Upper lobe of right lung (tissue), 1 donor: ENCODE results near the gene MDH1B. TPM values are rescaled to one million over a fixed set of nuclear protein-coding genes. Genes with fewer than 3 reads are reported as not detected.
A peak's percentile ranks its signal among the peaks of the same experiment; 100 is the strongest.

Experiments
- ATAC-seq: fragments of 200-7000 bp; cut with Tn5 transposase; one replicate; pipeline ENCODE4 v1.9.1; 2020; ENCODE audit warnings: mild to moderate bottlenecking, moderate library complexity
- DNase-seq: peaks from one replicate; pipeline ENCODE4 v3.0.0-alpha.2; 2020
- H3K27ac ChIP-seq: fragments of 200-600 bp; one replicate; pipeline ENCODE4 v1.8.0; 2022
- H3K27me3 ChIP-seq: fragments of 200-600 bp; one replicate; pipeline ENCODE4 v1.8.0; 2022; ENCODE audit warnings: mild to moderate bottlenecking
- H3K36me3 ChIP-seq: fragments of 200-600 bp; one replicate; pipeline ENCODE4 v1.8.0; 2022
- H3K4me1 ChIP-seq: fragments of 200-600 bp; one replicate; pipeline ENCODE4 v1.8.0; 2022
- H3K4me3 ChIP-seq: fragments of 200-600 bp; one replicate; pipeline ENCODE4 v1.8.0; 2022; ENCODE audit warnings: mild to moderate bottlenecking
- H3K9me3 ChIP-seq: fragments of 200-600 bp; one replicate; pipeline ENCODE4 v1.8.0; 2022
- intact Hi-C: fragments of 100-400 bp; cut with DNase I; formaldehyde crosslinking; loops from one replicate; pipeline ENCODE4 v1.11.0; 2022
- total RNA-seq: library from RNA; stranded (reverse); fragmentation: NEBNext Ultra II Directional; extraction: Animal tissue kit (Norgen Biotek cat#: 25700); gene quantifications from one replicate; pipeline ENCODE4 v1.2.1, GENCODE V29; 2021
- TF ChIP-seq, protein P1 (sequence below): fragments of 200-600 bp; IDR thresholded peaks from one replicate; pipeline ENCODE4 v1.8.0; 2022; ENCODE audit warnings: antibody characterized with exemption
- donor health status: DM: no; HTN: yes; CAD: no; lungs with severe emphysema.

MDH1B gene
- total RNA-seq, 1 donor from 2014 or later, result 0.26 TPM

DNA sequence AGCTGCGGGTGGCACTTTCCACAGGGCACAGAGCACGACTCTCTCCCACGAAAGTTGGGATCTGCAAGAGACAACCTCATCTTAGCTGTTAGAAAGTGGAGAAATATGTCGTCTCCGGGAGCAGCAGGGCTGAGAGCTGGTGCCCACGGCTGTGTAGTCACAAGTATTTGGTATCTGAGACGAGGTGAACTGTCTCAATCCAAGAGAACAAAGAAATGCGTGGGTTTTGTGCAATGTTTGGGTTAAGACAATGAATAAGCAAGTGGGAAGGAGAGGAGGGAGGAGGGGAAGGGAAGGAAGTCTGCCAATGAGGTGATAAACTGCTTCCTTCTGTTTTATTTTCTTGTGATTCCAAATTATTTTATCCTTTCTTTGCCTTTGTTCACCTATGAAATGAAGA lies 65.0 kb downstream of the MDH1B start:
- no peak for DNase-seq
- Histone ChIP-seq H3K36me3 (no peaks in the 10 kb centered on the region), H3K9me3 (no peaks in the 10 kb centered on the region), H3K27me3 (no peaks in the 10 kb centered on the region), H3K4me3 (no peak overlapping the region), H3K4me1 (no peaks in the 10 kb centered on the region), H3K27ac (no peak overlapping the region)
- ATAC-seq, result no peak
- TF ChIP-seq, protein P1, sequence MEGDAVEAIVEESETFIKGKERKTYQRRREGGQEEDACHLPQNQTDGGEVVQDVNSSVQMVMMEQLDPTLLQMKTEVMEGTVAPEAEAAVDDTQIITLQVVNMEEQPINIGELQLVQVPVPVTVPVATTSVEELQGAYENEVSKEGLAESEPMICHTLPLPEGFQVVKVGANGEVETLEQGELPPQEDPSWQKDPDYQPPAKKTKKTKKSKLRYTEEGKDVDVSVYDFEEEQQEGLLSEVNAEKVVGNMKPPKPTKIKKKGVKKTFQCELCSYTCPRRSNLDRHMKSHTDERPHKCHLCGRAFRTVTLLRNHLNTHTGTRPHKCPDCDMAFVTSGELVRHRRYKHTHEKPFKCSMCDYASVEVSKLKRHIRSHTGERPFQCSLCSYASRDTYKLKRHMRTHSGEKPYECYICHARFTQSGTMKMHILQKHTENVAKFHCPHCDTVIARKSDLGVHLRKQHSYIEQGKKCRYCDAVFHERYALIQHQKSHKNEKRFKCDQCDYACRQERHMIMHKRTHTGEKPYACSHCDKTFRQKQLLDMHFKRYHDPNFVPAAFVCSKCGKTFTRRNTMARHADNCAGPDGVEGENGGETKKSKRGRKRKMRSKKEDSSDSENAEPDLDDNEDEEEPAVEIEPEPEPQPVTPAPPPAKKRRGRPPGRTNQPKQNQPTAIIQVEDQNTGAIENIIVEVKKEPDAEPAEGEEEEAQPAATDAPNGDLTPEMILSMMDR, result no peak
- intact Hi-C loops, result no loop called here

DNA sequence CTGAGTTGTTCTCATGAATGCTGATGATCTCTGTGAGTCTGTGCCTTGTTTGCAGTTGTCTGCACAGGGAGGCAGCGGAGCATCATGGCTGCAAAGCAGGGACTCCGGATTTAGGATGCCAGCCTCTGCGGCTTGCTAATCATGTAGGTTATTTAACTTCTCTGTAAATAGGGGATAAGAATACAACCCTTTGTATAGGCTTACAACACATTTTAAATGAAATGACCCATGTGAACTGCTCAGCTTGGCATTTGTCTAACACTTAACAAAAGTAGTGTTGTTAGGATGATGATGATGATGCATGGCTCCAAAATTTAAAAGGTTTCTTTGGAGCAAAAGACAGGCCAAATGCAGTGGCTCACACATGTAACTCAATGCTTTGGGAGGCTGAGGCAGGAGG lies 66.3 kb downstream of the MDH1B start:
- H3K36me3 ChIP-seq, result no peaks in the 10 kb centered on the region
- H3K27ac ChIP-seq, result no peak overlapping the region
- DNase-seq (no peak), ATAC-seq (no peak)
- no peaks in the 10 kb centered on the region for H3K9me3 ChIP-seq
- no peak overlapping the region for H3K4me3 ChIP-seq
- intact Hi-C loops, result no loop called here
- no peaks in the 10 kb centered on the region for H3K4me1 ChIP-seq
- H3K27me3 ChIP-seq, result no peaks in the 10 kb centered on the region
- TF ChIP-seq, protein P1, result no peak

DNA sequence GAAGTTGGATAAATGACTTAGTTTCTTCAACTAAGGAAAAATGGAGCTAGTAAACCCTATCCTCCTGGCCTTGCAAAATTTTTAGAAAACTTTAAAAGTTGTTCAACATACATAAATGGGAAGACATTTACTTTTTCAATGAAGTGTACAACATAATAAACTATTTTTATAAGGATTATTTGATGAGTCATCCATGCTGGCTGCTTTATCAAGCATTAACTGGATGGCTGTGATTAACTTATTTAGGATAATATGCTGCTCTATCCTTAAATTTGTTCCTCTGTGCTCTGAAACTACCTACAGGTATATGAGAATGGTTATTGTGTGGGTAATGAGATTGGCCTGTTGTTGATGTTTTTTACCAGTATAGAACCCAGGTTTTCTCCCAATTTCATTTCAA lies 68.2 kb downstream of the MDH1B start:
- DNase-seq (no peak), ATAC-seq (no peak)
- H3K9me3 ChIP-seq, result no peaks in the 10 kb centered on the region
- no peaks in the 10 kb centered on the region for H3K27me3 ChIP-seq
- H3K36me3 ChIP-seq, result no peaks in the 10 kb centered on the region
- no peak overlapping the region for H3K4me3 ChIP-seq
- TF ChIP-seq, protein P1, result no peak
- H3K27ac ChIP-seq, result no peak overlapping the region
- no peaks in the 10 kb centered on the region for H3K4me1 ChIP-seq
- intact Hi-C loops, result no loop called here

DNA sequence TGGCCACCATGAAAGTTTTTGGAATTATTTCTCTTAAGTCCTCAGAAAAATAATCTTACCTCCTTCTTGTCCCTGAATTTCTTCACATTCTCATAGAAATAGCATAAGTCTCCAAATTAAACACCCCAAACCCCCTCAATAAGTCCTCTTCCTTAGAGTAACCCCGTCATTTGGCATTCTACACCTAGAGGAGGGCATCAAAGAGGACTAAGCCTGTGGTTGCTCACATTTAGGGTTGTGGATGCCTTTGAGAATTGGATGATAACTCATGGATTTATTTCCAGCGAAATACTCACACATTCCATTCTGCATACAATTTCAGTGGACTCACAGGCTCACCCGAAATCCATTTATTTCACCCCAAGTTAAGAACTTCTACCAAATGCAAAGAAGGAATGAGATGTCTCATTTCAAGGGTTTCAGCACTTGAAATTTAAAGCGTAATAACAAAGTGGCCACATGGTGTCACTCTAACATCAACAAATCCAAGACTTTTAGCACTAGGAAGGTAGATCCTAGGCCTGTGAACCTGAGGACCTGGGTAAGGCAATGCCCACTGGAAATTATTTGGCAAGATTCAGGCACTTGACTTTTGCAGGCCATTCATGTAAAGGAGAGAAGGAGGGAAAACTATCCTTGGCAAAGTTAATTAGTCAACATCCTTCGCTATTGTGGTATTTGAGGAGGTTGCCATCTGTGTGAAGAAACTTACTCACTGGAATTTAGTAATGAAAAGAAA lies 71.6 kb downstream of the MDH1B start:
- H3K36me3 ChIP-seq, result no peaks in the 10 kb centered on the region
- DNase-seq (no peak), ATAC-seq (peak; percentile 96)
- H3K27ac ChIP-seq, result no peak overlapping the region
- no peak overlapping the region for H3K4me3 ChIP-seq
- intact Hi-C loops, result no loop called here
- H3K27me3 ChIP-seq, result no peaks in the 10 kb centered on the region
- TF ChIP-seq, protein P1, result peak; percentile 63
- no peaks in the 10 kb centered on the region for H3K4me1 ChIP-seq
- no peaks in the 10 kb centered on the region for H3K9me3 ChIP-seq

DNA sequence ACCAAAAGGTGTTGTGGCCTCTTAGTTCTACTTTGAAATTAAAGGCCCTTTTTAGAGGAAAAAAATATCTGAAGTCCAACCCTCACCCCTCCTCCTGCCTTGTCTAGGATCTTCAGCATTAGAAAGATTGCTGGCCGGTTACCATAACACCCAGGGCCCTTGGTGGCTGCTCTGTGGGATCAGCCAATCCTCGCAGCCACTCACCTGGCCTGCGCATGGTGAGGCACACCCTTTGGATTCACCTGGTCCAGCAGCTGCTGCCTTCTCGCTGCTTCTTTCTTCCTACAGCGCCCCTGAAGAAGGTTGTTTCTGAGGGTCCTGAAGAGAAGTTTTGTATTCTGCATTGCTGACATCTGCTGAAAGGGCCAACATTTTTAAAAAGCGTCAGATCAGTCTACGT lies 72.2 kb downstream of the MDH1B start:
- no peaks in the 10 kb centered on the region for H3K36me3 ChIP-seq
- H3K4me3 ChIP-seq, result no peak overlapping the region

More for the DNA sequence above, 72.2 kb downstream of the MDH1B start:
- ATAC-seq (no peak), DNase-seq (no peak)
- intact Hi-C loops, result no loop called here
- TF ChIP-seq, protein P1, result no peak
- Histone ChIP-seq H3K9me3 (no peaks in the 10 kb centered on the region), H3K27ac (no peak overlapping the region), H3K4me1 (no peaks in the 10 kb centered on the region), H3K27me3 (no peaks in the 10 kb centered on the region)
